Trophoblast cell (in vitro differentiated cells and primary cell): ENCODE results near the gene NEAT1.
A peak's percentile ranks its signal among the peaks of the same experiment; 100 is the strongest.

ENCODE experiments used
- DNase-seq, 2 donors: peaks; one replicate each; pipeline ENCODE4 v3.0.0-alpha.2; 2016
- H2AFZ ChIP-seq: 2 replicates; pipeline ENCODE4 v1.6.1; 2013; ENCODE audit warnings: low read length, moderate library complexity, mild to moderate bottlenecking; ENCODE audit not compliant: insufficient read depth, poor library complexity
- H2AK5ac ChIP-seq: 2 replicates; pipeline ENCODE4 v1.6.1; 2013; ENCODE audit warnings: mild to moderate bottlenecking, low read length
- H2BK120ac ChIP-seq: 2 replicates; pipeline ENCODE4 v1.6.1; 2013; ENCODE audit warnings: low read length, mild to moderate bottlenecking, moderate library complexity; ENCODE audit not compliant: insufficient read depth, poor library complexity
- H2BK12ac ChIP-seq: 2 replicates; pipeline ENCODE4 v1.6.1; 2013; ENCODE audit warnings: mild to moderate bottlenecking, low read length, moderate library complexity
- H2BK5ac ChIP-seq: 2 replicates; pipeline ENCODE4 v1.6.1; 2013; ENCODE audit warnings: low read length, low read depth, moderate library complexity, mild to moderate bottlenecking; ENCODE audit not compliant: poor library complexity
- H3K14ac ChIP-seq: 2 replicates; pipeline ENCODE4 v1.6.1; 2013; ENCODE audit warnings: mild to moderate bottlenecking, low read length
- H3K18ac ChIP-seq: 2 replicates; pipeline ENCODE4 v1.6.1; 2013; ENCODE audit warnings: mild to moderate bottlenecking, low read length
- H3K23ac ChIP-seq: 2 replicates; pipeline ENCODE4 v1.6.1; 2013; ENCODE audit warnings: low read length
- H3K27ac ChIP-seq: 2 replicates; pipeline ENCODE4 v1.5.1; 2013; ENCODE audit warnings: low read depth, mild to moderate bottlenecking, inconsistent platforms, low read length, moderate library complexity
- H3K27me3 ChIP-seq: 2 replicates; pipeline ENCODE4 v1.6.1; 2013; ENCODE audit warnings: inconsistent platforms, mild to moderate bottlenecking, low read length, moderate library complexity; ENCODE audit not compliant: insufficient read depth
- H3K36me3 ChIP-seq, 2 experiments: 1 replicate in 1 of 2; 2 replicates in 1 of 2; pipeline ENCODE4 v1.6.1; 2013; ENCODE audit warnings: low read length in 2 of 2, mild to moderate bottlenecking in 2 of 2, moderate library complexity in 1 of 2; ENCODE audit not compliant: insufficient read depth in 2 of 2, control insufficient read depth in 1 of 2
- H3K4ac ChIP-seq: 2 replicates; pipeline ENCODE4 v1.6.1; 2013; ENCODE audit warnings: low read depth, mild to moderate bottlenecking, low read length, moderate library complexity
- H3K4me1 ChIP-seq, 2 experiments: 1 replicate in 1 of 2; 2 replicates in 1 of 2; pipeline ENCODE4 v1.6.1; 2013; ENCODE audit warnings: low read length in 2 of 2, mild to moderate bottlenecking in 2 of 2, moderate library complexity in 1 of 2; ENCODE audit not compliant: insufficient read depth in 2 of 2, control insufficient read depth in 1 of 2
- H3K4me2 ChIP-seq: 2 replicates; pipeline ENCODE4 v1.6.1; 2013; ENCODE audit warnings: inconsistent platforms, mild to moderate bottlenecking, low read length, moderate library complexity
- H3K4me3 ChIP-seq: 2 replicates; pipeline ENCODE4 v1.5.1; 2013; ENCODE audit warnings: mild to moderate bottlenecking, low read depth, low read length, inconsistent platforms
- H3K79me1 ChIP-seq: one replicate; pipeline ENCODE4 v1.6.1; 2013; ENCODE audit warnings: low read length
- H3K79me2 ChIP-seq: 2 replicates; pipeline ENCODE4 v1.6.1; 2013; ENCODE audit warnings: low read length, mild to moderate bottlenecking; ENCODE audit not compliant: control insufficient read depth, insufficient read depth, poor library complexity
- H3K9ac ChIP-seq: 2 replicates; pipeline ENCODE4 v1.6.1; 2013; ENCODE audit warnings: mild to moderate bottlenecking, low read length
- H3K9me3 ChIP-seq: 2 replicates; pipeline ENCODE4 v1.6.1; 2013; ENCODE audit warnings: low read depth, mild to moderate bottlenecking, control low read depth, inconsistent platforms, low read length; ENCODE audit not compliant: insufficient read depth
- H4K12ac ChIP-seq: 2 replicates; pipeline ENCODE4 v1.6.1; 2013; ENCODE audit warnings: low read depth, mild to moderate bottlenecking, low read length, moderate library complexity
- H4K8ac ChIP-seq: 2 replicates; pipeline ENCODE4 v1.6.1; 2013; ENCODE audit warnings: low read depth, mild to moderate bottlenecking, low read length, moderate library complexity
- H4K91ac ChIP-seq: one replicate; pipeline ENCODE4 v1.6.1; 2013; ENCODE audit warnings: low read depth, mild to moderate bottlenecking, low read length, moderate library complexity
- WGBS: extraction: QIAGEN DNeasy Blood & Tissue Kit; methylation state at CpG from one replicate; pipeline ENCODE4 v1.1.7; 2013; ENCODE audit warnings: missing lambda C conversion rate; ENCODE audit not compliant: insufficient read length, insufficient coverage; ENCODE audit errors: extremely low coverage; 5-methylcytosine and 5-hydroxymethylcytosine counted together

The NEAT1 gene

GRCh38 chr11:65414776-65415498 lies 7.7 kb upstream of the NEAT1 start:
- Histone ChIP-seq H4K8ac (no peak overlapping the region), H4K12ac (no peak overlapping the region), H3K4me1 (peaks cover 25 to 33% of the 10 kb centered on the region in 2 experiments), H3K9me3 (no peaks in the 10 kb centered on the region), H3K36me3 (peaks cover 23 to 28% of the 10 kb centered on the region in 2 experiments), H3K27me3 (no peaks in the 10 kb centered on the region), H3K18ac (no peak overlapping the region), H2BK12ac (no peak overlapping the region), H3K4me2 (no peak overlapping the region), H2BK120ac (no peak overlapping the region), H3K23ac (no peak overlapping the region), H3K14ac (no peak overlapping the region), H3K79me2 (peaks cover 11% of the 10 kb centered on the region), H3K9ac (peak overlapping the region; percentile 4), H3K4ac (no peak overlapping the region), H2BK5ac (no peak overlapping the region), H2AFZ (no peak overlapping the region), H4K91ac (no peak overlapping the region), H3K4me3 (no peak overlapping the region), H3K79me1 (peaks cover 28% of the 10 kb centered on the region), H3K27ac (no peak overlapping the region), H2AK5ac (no peak overlapping the region)
- no CpG with 5 or more reads among the region's 11 CpGs for WGBS
- DNase-seq = peak in 1 of 2 donors; percentile 27

GRCh38 chr11:65415499-65416340 lies 6.9 kb upstream of the NEAT1 start:
- no peaks in the 10 kb centered on the region for H3K9me3 ChIP-seq
- H4K91ac ChIP-seq = no peak overlapping the region
- H3K4me3 ChIP-seq = no peak overlapping the region
- peak overlapping the region; percentile 6 for H3K14ac ChIP-seq
- peak overlapping the region; percentile 12 for H4K12ac ChIP-seq
- H4K8ac ChIP-seq = no peak overlapping the region
- peak overlapping the region; percentile 51 for H3K4me2 ChIP-seq
- no peak overlapping the region for H3K4ac ChIP-seq
- no peak overlapping the region for H2BK5ac ChIP-seq
- no peak overlapping the region for H3K18ac ChIP-seq
- no peak overlapping the region for H3K23ac ChIP-seq
- H3K4me1 ChIP-seq = peaks cover 28 to 39% of the 10 kb centered on the region in 2 experiments
- WGBS = no CpG with 5 or more reads among the region's 11 CpGs
- H3K36me3 ChIP-seq = peaks cover 23 to 26% of the 10 kb centered on the region in 2 experiments
- DNase-seq = no peak
- H3K79me1 ChIP-seq = peaks cover 32% of the 10 kb centered on the region
- H3K9ac ChIP-seq = peak overlapping the region; percentile 4
- H3K27me3 ChIP-seq = no peaks in the 10 kb centered on the region
- peak overlapping the region; percentile 25 for H2AK5ac ChIP-seq
- H2BK12ac ChIP-seq = peak overlapping the region; percentile 19
- H3K27ac ChIP-seq = no peak overlapping the region
- H3K79me2 ChIP-seq = peaks cover 13% of the 10 kb centered on the region
- H2BK120ac ChIP-seq = no peak overlapping the region
- peak overlapping the region; percentile 32 for H2AFZ ChIP-seq

DNA sequence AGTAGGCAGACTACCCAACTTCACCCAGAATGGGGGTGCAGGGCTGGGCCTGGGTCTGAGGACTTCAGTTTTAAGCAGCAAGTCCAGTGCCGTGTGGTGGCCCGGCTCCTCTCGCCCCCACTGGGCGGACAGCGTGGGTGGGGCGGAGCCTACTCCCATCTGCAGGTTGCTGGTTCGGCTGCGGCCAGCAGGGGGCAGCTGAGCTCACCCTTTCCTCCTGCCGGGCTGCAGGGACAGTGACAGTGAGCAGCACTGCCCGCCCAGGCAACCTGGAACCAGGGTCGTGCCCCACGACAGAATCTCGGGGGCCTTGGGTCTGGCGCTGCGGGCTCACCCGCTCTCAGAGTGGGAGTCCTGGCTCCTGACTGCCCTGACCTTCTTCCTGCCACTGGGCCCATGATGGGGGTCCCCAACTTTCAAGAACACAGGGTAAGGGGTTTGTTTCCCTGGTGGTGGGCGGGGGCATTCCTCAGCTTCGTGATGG lies 6.2 kb upstream of the NEAT1 start:
- Histone ChIP-seq H3K18ac (peak overlapping the region; percentile 6), H4K8ac (no peak overlapping the region), H4K91ac (peak overlapping the region; percentile 50), H3K4me2 (peak overlapping the region; percentile 51), H3K27me3 (no peaks in the 10 kb centered on the region), H3K4me3 (no peak overlapping the region), H2BK120ac (no peak overlapping the region), H3K27ac (no peak overlapping the region), H3K4ac (peak overlapping the region; percentile 51), H3K14ac (peak overlapping the region; percentile 52), H3K23ac (no peak overlapping the region), H3K4me1 (peaks cover 33 to 42% of the 10 kb centered on the region in 2 experiments), H3K9me3 (no peaks in the 10 kb centered on the region), H3K9ac (no peak overlapping the region), H4K12ac (peak overlapping the region; percentile 12), H2AK5ac (no peak overlapping the region), H2BK12ac (peak overlapping the region; percentile 19), H3K79me2 (peaks cover 16% of the 10 kb centered on the region), H3K36me3 (peaks cover 16 to 20% of the 10 kb centered on the region in 2 experiments), H2BK5ac (peak overlapping the region; percentile 15), H3K79me1 (peaks cover 38% of the 10 kb centered on the region), H2AFZ (peak overlapping the region; percentile 32)
- peak; percentile 88 to 94 for DNase-seq
- WGBS = no CpG with 5 or more reads among the region's 18 CpGs

DNA sequence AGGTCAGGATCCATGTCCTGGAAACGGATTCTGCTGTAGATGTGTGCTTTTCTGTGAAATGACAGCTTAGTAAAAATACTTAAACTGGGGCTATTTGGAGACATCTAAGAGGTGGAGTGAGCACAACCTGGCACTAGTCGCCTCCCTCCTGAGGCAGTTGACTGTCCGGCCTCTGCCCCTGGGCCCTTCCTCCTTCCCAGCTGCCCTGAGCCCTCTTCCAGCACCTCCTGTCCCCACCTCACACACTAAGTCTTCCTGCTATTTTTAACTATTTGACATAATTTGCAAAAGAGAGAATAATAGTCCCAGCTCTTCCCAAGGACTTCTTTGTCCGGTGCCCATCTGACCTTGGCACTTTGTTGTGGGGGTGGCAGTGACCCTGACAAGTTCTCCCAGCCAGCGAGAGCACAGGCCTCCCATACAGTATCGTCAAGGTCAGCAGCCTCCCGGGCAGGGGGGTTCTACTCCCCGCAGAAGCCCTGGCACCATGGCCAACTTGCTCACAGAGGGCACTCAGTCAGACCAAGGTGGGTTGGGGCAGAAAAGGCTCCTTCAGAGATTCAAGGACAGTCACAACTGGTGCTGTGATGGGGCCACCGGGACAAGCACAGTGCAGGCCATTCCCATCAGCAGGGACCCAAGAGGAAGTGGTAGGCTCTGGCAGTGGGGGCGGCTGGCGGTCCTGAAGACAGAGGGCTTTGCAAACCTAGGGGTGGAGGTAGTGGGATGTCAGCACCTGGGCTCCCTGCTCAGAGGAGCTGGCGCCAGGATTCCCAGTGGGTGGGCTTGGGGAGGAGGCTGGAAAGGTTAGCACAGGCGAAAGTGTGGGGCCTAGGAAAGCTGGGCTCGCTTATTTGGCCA lies 5.5 kb upstream of the NEAT1 start:
- no peaks in the 10 kb centered on the region for H3K9me3 ChIP-seq
- H3K79me1 ChIP-seq = peaks cover 44% of the 10 kb centered on the region
- H3K27me3 ChIP-seq = no peaks in the 10 kb centered on the region
- peak overlapping the region; percentile 61 for H2BK12ac ChIP-seq
- no peak overlapping the region for H3K27ac ChIP-seq
- H4K12ac ChIP-seq = no peak overlapping the region
- peaks cover 38 to 48% of the 10 kb centered on the region in 2 experiments for H3K4me1 ChIP-seq
- peak overlapping the region; percentile 51 for H3K4me2 ChIP-seq
- peaks cover 22% of the 10 kb centered on the region for H3K79me2 ChIP-seq
- no CpG with 5 or more reads among the region's 14 CpGs for WGBS
- H3K4ac ChIP-seq = peak overlapping the region; percentile 51
- H2BK5ac ChIP-seq = peak overlapping the region; percentile 15
- H4K91ac ChIP-seq = peak overlapping the region; percentile 100
- DNase-seq = peak in 1 of 2 donors; percentile 23
- no peak overlapping the region for H3K23ac ChIP-seq
- peak overlapping the region; percentile 34 for H3K14ac ChIP-seq
- H3K36me3 ChIP-seq = peaks cover 10 to 13% of the 10 kb centered on the region in 2 experiments
- no peak overlapping the region for H4K8ac ChIP-seq
- peak overlapping the region; percentile 41 for H3K18ac ChIP-seq
- H2BK120ac ChIP-seq = peak overlapping the region; percentile 46
- H3K4me3 ChIP-seq = no peak overlapping the region
- H3K9ac ChIP-seq = no peak overlapping the region
- peak overlapping the region; percentile 89 for H2AK5ac ChIP-seq
- no peak overlapping the region for H2AFZ ChIP-seq
